Naive B cell (primary cell): Measurements from ENCODE around the gene ZDHHC22. TPM values are rescaled to one million over a fixed set of nuclear protein-coding genes. Genes with fewer than 3 reads are reported as not detected.

Experiments
- ATAC-seq, 2 donors: fragments of 150-1000 bp; cut with Tn5 transposase; 2 replicates each; pipeline ENCODE4 v1.10.0; 2021; ENCODE audit warnings: low read depth in 2 of 2, mild to moderate bottlenecking in 2 of 2, moderate library complexity in 2 of 2
- DNase-seq: peaks from one replicate; pipeline ENCODE4 v3.0.0; 2022
- H3K27ac Mint-ChIP-seq, 6 donors: one replicate each; pipeline ENCODE4 v1.8.0; 2020 to 2022; ENCODE audit warnings: mild to moderate bottlenecking in 6 of 6, mixed read lengths in 6 of 6, moderate library complexity in 5 of 6, inconsistent platforms in 2 of 6
- H3K27me3 Mint-ChIP-seq, 3 donors: one replicate each; pipeline ENCODE4 v1.8.0; 2021 to 2022; ENCODE audit warnings: mixed read lengths in 3 of 3, mild to moderate bottlenecking in 1 of 3
- H3K36me3 Mint-ChIP-seq, 2 donors: one replicate each; pipeline ENCODE4 v1.8.0; 2020 to 2022; ENCODE audit warnings: mixed read lengths in 2 of 2, inconsistent platforms in 1 of 2, mild to moderate bottlenecking in 1 of 2
- H3K4me1 Mint-ChIP-seq, 3 donors: one replicate each; pipeline ENCODE4 v1.8.0; 2020 to 2022; ENCODE audit warnings: mixed read lengths in 3 of 3, inconsistent platforms in 1 of 3, mild to moderate bottlenecking in 1 of 3, moderate library complexity in 1 of 3
- H3K4me3 Mint-ChIP-seq, 8 donors: one replicate each; pipeline ENCODE4 v1.8.0; 2020 to 2022; ENCODE audit warnings: mild to moderate bottlenecking in 8 of 8, mixed read lengths in 8 of 8, moderate library complexity in 8 of 8, inconsistent platforms in 2 of 8
- H3K9me3 Mint-ChIP-seq, 7 donors: one replicate each; pipeline ENCODE4 v1.8.0; 2020 to 2022; ENCODE audit warnings: mixed read lengths in 7 of 7, mild to moderate bottlenecking in 5 of 7, inconsistent platforms in 2 of 7, moderate library complexity in 1 of 7
- polyA plus RNA-seq, 6 donors: library from polyadenylated mRNA; unstranded; fragments of 300-500 nt; fragmentation: Illumina TruSeq; gene quantifications; one replicate each; pipeline ENCODE4 v1.2.3, GENCODE V29; 2021; ENCODE audit warnings: low read depth in 6 of 6

The ZDHHC22 gene
- polyA plus RNA-seq, 6 donors from 2014 or later, result not detected

- Mint-ChIP-seq H3K36me3 (no peaks in the 10 kb centered on the region), H3K27me3 (peaks cover 54 to 65% (median 63%) of the 10 kb centered on the region in 3 donors), H3K9me3 (peaks cover 0 to 7% (median 0%) of the 10 kb centered on the region in 7 donors), H3K4me1 (no peaks in the 10 kb centered on the region), H3K4me3 (no peak overlapping the region), H3K27ac (peak overlapping the region in 1 of 6 donors; percentile 49)
- no peak for DNase-seq
- ATAC-seq, result no peak
Measured at GRCh38 chr14:77151245-77151644, 9.7 kb upstream of the ZDHHC22 start.

GRCh38 chr14:77148510-77149231 is 7.1 kb upstream of the ZDHHC22 start:
- H3K4me3 Mint-ChIP-seq, result no peak overlapping the region
- DNase-seq (no peak), ATAC-seq (no peak)
- H3K4me1 Mint-ChIP-seq, result no peaks in the 10 kb centered on the region
- no peak overlapping the region for H3K27ac Mint-ChIP-seq
- peaks cover 58 to 66% (median 63%) of the 10 kb centered on the region in 3 donors for H3K27me3 Mint-ChIP-seq
- peaks cover 0 to 4% (median 0%) of the 10 kb centered on the region in 7 donors for H3K9me3 Mint-ChIP-seq
- no peaks in the 10 kb centered on the region for H3K36me3 Mint-ChIP-seq

GRCh38 chr14:77145975-77146740 is 4.6 kb upstream of the ZDHHC22 start:
- Mint-ChIP-seq H3K27ac (no peak overlapping the region), H3K9me3 (peaks cover 0 to 4% (median 0%) of the 10 kb centered on the region in 7 donors), H3K4me1 (peaks cover 8 to 13% (median 12%) of the 10 kb centered on the region in 3 donors), H3K36me3 (no peaks in the 10 kb centered on the region), H3K4me3 (no peak overlapping the region), H3K27me3 (peaks cover 58 to 71% (median 66%) of the 10 kb centered on the region in 3 donors)
- ATAC-seq (no peak), DNase-seq (no peak)

- H3K4me1 Mint-ChIP-seq, result peaks cover 19 to 26% (median 23%) of the 10 kb centered on the region in 3 donors
- H3K27me3 Mint-ChIP-seq, result peaks cover 61 to 79% (median 79%) of the 10 kb centered on the region in 3 donors
- H3K27ac Mint-ChIP-seq, result no peak overlapping the region
- H3K9me3 Mint-ChIP-seq, result peaks cover 0 to 4% (median 0%) of the 10 kb centered on the region in 7 donors
- ATAC-seq (no peak), DNase-seq (no peak)
- H3K4me3 Mint-ChIP-seq, result no peak overlapping the region
- no peaks in the 10 kb centered on the region for H3K36me3 Mint-ChIP-seq
Measured at GRCh38 chr14:77144412-77145115, 3.0 kb upstream of the ZDHHC22 start.

- DNase-seq, result no peak
- Mint-ChIP-seq H3K27ac (peak overlapping the region in 2 of 6 donors; percentile 8), H3K27me3 (peaks cover 64 to 82% (median 81%) of the 10 kb centered on the region in 3 donors), H3K4me1 (peaks cover 29 to 37% (median 31%) of the 10 kb centered on the region in 3 donors), H3K36me3 (no peaks in the 10 kb centered on the region), H3K9me3 (peaks cover 0 to 4% (median 0%) of the 10 kb centered on the region in 7 donors), H3K4me3 (peak overlapping the region in 1 of 8 donors; percentile 12)
- no peak for ATAC-seq
Measured at GRCh38 chr14:77143071-77143470, 1.5 kb upstream of the ZDHHC22 start.

GRCh38 chr14:77142005-77142800 is 612 bp upstream of the ZDHHC22 start:
- H3K4me1 Mint-ChIP-seq, result peaks cover 29 to 37% (median 31%) of the 10 kb centered on the region in 3 donors
- DNase-seq (no peak), ATAC-seq (no peak)
- H3K27ac Mint-ChIP-seq, result peak overlapping the region in 1 of 6 donors; percentile 67
- H3K36me3 Mint-ChIP-seq, result no peaks in the 10 kb centered on the region
- H3K27me3 Mint-ChIP-seq, result peaks cover 68 to 90% (median 86%) of the 10 kb centered on the region in 3 donors
- peak overlapping the region; percentile 58 to 88 (median 82) for H3K4me3 Mint-ChIP-seq
- H3K9me3 Mint-ChIP-seq, result no peaks in the 10 kb centered on the region

GRCh38 chr14:77140359-77141213 is 1.0 kb downstream of the ZDHHC22 start:
- Mint-ChIP-seq H3K27ac (peak overlapping the region in 2 of 6 donors; percentile 75 to 78), H3K9me3 (no peaks in the 10 kb centered on the region), H3K27me3 (peaks cover 73 to 89% (median 88%) of the 10 kb centered on the region in 3 donors), H3K4me1 (peaks cover 29 to 37% (median 31%) of the 10 kb centered on the region in 3 donors), H3K36me3 (no peaks in the 10 kb centered on the region), H3K4me3 (peak overlapping the region; percentile 73 to 93 (median 84))
- ATAC-seq (no peak), DNase-seq (no peak)

- ATAC-seq (peak; percentile 78 to 84), DNase-seq (peak; percentile 48)
- no peaks in the 10 kb centered on the region for H3K9me3 Mint-ChIP-seq
- H3K4me1 Mint-ChIP-seq, result peaks cover 29 to 37% (median 31%) of the 10 kb centered on the region in 3 donors
- H3K27me3 Mint-ChIP-seq, result peaks cover 73 to 89% (median 87%) of the 10 kb centered on the region in 3 donors
- H3K36me3 Mint-ChIP-seq, result no peaks in the 10 kb centered on the region
- H3K4me3 Mint-ChIP-seq, result peak overlapping the region; percentile 73 to 93 (median 84)
- H3K27ac Mint-ChIP-seq, result peak overlapping the region in 1 of 6 donors; percentile 78
Measured at GRCh38 chr14:77139540-77140358, 1.8 kb downstream of the ZDHHC22 start.

GRCh38 chr14:77139022-77139421 is 2.6 kb downstream of the ZDHHC22 start:
- no peak overlapping the region for H3K27ac Mint-ChIP-seq
- ATAC-seq, result no peak

GRCh38 chr14:77133720-77134338 is 7.8 kb downstream of the ZDHHC22 start:
- H3K9me3 Mint-ChIP-seq, result peaks cover 0 to 8% (median 0%) of the 10 kb centered on the region in 7 donors
- H3K36me3 Mint-ChIP-seq, result peaks cover 0 to 21% of the 10 kb centered on the region in 2 donors
- H3K4me1 Mint-ChIP-seq, result peaks cover 7 to 14% (median 14%) of the 10 kb centered on the region in 3 donors
- no peak overlapping the region for H3K4me3 Mint-ChIP-seq
- peak; percentile 75 for DNase-seq
- H3K27me3 Mint-ChIP-seq, result peaks cover 65 to 98% (median 89%) of the 10 kb centered on the region in 3 donors
- ATAC-seq, result peak; percentile 94 to 96
- peak overlapping the region in 2 of 6 donors; percentile 4 to 75 for H3K27ac Mint-ChIP-seq

More at GRCh38 chr14:77139022-77139421, 2.6 kb downstream of the ZDHHC22 start:
- no peak for DNase-seq
- peaks cover 73 to 89% (median 87%) of the 10 kb centered on the region in 3 donors for H3K27me3 Mint-ChIP-seq
- H3K36me3 Mint-ChIP-seq, result peaks cover 0 to 1% of the 10 kb centered on the region in 2 donors
- peak overlapping the region in 6 of 8 donors; percentile 73 to 86 (median 81) for H3K4me3 Mint-ChIP-seq
- H3K9me3 Mint-ChIP-seq, result no peaks in the 10 kb centered on the region
- peaks cover 32 to 38% (median 32%) of the 10 kb centered on the region in 3 donors for H3K4me1 Mint-ChIP-seq
